Measurements from ENCODE around the gene ZNF273.
"Not testable (repeated sequence)": the region's sequence is repeated elsewhere in the genome, so short reads cannot be mapped to it uniquely, and the experiment has no call there.

ZNF273 gene

GRCh38 chr7:64944667-64945502 lies 41.8 kb downstream of the ZNF273 start:
- DNase-seq (ENCODE audit: low read depth in 4 of 4, low spot score in 1 of 4): not testable (repeated sequence)

- DNase-seq (ENCODE audit: low read depth in 4 of 4, low spot score in 1 of 4): no peak
Observed at GRCh38 chr7:64945503-64946175, 42.6 kb downstream of the ZNF273 start.

GRCh38 chr7:64946772-64947171 lies 43.7 kb downstream of the ZNF273 start:
- no peak for DNase-seq (ENCODE audit: low read depth in 4 of 4, low spot score in 1 of 4)

- DNase-seq (ENCODE audit: low read depth in 4 of 4, low spot score in 1 of 4): no peak
Observed at GRCh38 chr7:64947252-64948000, 44.4 kb downstream of the ZNF273 start.

- not testable (repeated sequence) for DNase-seq (ENCODE audit: low read depth in 4 of 4, low spot score in 1 of 4)
Observed at GRCh38 chr7:64948774-64949173, 45.7 kb downstream of the ZNF273 start.

GRCh38 chr7:64950673-64951072 lies 47.6 kb downstream of the ZNF273 start:
- DNase-seq (ENCODE audit: low read depth in 4 of 4, low spot score in 1 of 4): not testable (repeated sequence)

- DNase-seq (ENCODE audit: low read depth in 4 of 4, low spot score in 1 of 4): no peak
Observed at GRCh38 chr7:64951250-64951848, 48.3 kb downstream of the ZNF273 start.

GRCh38 chr7:64959072-64959747 lies 56.1 kb downstream of the ZNF273 start:
- DNase-seq (ENCODE audit: low read depth in 4 of 4, low spot score in 1 of 4): no peak

GRCh38 chr7:64965594-64965993 lies 62.5 kb downstream of the ZNF273 start:
- no peak for DNase-seq (ENCODE audit: low read depth in 4 of 4, low spot score in 1 of 4)

- no peak for DNase-seq (ENCODE audit: low read depth in 4 of 4, low spot score in 1 of 4)
Observed at GRCh38 chr7:64978497-64979203, 75.6 kb downstream of the ZNF273 start.

Measured in stimulated activated CD4-positive, alpha-beta T cell treated with anti-CD3 and anti-CD28 coated beads, Interleukin-1b, Interleukin-23, amount 100 ng/mL, for 24 hours (primary cell).